ENCODE results near the gene SMAD3.

- TF ChIP-seq, protein P1, sequence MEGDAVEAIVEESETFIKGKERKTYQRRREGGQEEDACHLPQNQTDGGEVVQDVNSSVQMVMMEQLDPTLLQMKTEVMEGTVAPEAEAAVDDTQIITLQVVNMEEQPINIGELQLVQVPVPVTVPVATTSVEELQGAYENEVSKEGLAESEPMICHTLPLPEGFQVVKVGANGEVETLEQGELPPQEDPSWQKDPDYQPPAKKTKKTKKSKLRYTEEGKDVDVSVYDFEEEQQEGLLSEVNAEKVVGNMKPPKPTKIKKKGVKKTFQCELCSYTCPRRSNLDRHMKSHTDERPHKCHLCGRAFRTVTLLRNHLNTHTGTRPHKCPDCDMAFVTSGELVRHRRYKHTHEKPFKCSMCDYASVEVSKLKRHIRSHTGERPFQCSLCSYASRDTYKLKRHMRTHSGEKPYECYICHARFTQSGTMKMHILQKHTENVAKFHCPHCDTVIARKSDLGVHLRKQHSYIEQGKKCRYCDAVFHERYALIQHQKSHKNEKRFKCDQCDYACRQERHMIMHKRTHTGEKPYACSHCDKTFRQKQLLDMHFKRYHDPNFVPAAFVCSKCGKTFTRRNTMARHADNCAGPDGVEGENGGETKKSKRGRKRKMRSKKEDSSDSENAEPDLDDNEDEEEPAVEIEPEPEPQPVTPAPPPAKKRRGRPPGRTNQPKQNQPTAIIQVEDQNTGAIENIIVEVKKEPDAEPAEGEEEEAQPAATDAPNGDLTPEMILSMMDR (conservative IDR thresholded peaks at IDR 0.05; ENCODE audit: low read length), result no peak
- no peak for TF ChIP-seq EZH2phosphoT487 (IDR thresholded peaks at IDR 0.05; ENCODE audit: borderline replicate concordance, low read depth, low read length)
Measured at GRCh38 chr15:67175643-67176071, 110.3 kb downstream of the SMAD3 start.
